ENCODE results near the gene NME7. TPM values are rescaled to one million over a fixed set of nuclear protein-coding genes. Genes with fewer than 3 reads are reported as not detected.

NME7 gene
- total and polyA plus RNA-seq, 7 donors = 4.4 to 39.9 (median 20.1) TPM

DNA sequence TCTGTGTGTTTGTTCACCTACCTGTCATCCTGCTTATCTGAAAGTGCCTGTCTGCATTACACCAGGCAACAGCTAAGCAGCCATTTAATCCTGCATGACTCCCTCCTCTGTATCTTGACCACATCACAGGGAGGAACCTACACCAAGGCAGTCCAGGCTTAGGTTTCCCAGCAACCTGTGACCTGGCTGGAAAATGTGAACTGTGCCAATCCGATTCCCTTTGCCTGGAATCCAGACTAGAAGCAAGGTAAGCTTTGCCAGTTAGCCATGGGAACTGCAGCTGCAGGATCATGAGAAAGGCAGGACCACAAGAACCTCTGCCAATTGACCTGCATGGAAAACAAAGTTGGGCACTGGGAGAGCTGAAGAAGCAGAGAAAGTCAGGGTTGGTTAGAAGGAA lies 267.4 kb downstream of the NME7 start:
- TF ChIP-seq POLR2AphosphoS5 (IDR thresholded peaks at IDR 0.05) (no peak), EP300 (IDR thresholded peaks at IDR 0.05) (no peak), POLR2A (IDR thresholded peaks at IDR 0.05) (no peak)
- TF ChIP-seq, protein P1, sequence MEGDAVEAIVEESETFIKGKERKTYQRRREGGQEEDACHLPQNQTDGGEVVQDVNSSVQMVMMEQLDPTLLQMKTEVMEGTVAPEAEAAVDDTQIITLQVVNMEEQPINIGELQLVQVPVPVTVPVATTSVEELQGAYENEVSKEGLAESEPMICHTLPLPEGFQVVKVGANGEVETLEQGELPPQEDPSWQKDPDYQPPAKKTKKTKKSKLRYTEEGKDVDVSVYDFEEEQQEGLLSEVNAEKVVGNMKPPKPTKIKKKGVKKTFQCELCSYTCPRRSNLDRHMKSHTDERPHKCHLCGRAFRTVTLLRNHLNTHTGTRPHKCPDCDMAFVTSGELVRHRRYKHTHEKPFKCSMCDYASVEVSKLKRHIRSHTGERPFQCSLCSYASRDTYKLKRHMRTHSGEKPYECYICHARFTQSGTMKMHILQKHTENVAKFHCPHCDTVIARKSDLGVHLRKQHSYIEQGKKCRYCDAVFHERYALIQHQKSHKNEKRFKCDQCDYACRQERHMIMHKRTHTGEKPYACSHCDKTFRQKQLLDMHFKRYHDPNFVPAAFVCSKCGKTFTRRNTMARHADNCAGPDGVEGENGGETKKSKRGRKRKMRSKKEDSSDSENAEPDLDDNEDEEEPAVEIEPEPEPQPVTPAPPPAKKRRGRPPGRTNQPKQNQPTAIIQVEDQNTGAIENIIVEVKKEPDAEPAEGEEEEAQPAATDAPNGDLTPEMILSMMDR (IDR thresholded peaks at IDR 0.05) = no peak
- no peak overlapping the region for H3K4me3 ChIP-seq
- 20 to 76% methylated on average over 1 of the region's 1 CpG for WGBS, 2 donors
- no peaks in the 10 kb centered on the region for H3K27me3 ChIP-seq
- DNase-seq = no peak
- intact Hi-C loops (cut with DNase I) = loop anchor here (5.0 to 10.0 kb wide), 3 partner anchors 333 to 875 kb away; partner anchors contain the start of gene SFT2D2
- H3K27ac ChIP-seq = no peak overlapping the region
- no peaks in the 10 kb centered on the region for H3K36me3 ChIP-seq
- H3K4me1 ChIP-seq = peaks cover 0 to 23% (median 18%) of the 10 kb centered on the region in 4 donors
- H3K9me3 ChIP-seq = no peaks in the 10 kb centered on the region

DNA sequence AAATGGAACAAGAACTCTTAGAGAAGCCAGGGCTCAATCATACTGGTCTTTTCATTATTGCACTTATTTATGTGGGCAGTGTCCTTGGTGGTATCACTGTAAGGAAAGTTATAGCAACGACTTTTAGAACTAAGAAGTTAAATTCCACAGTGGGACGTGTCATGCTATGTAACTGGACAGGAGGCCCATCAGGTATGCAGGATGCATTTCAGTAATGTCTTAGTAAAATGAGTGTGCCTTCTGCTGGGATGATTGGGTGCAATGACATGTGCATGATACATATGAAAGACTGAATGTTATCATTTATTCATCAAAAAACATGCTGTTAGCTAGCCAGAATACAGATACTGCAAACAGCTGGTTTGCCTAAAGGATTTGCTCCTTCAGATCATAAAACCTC lies 268.0 kb downstream of the NME7 start:
- no peak for DNase-seq
- Histone ChIP-seq H3K27ac (no peak overlapping the region), H3K36me3 (no peaks in the 10 kb centered on the region), H3K4me3 (no peak overlapping the region), H3K27me3 (no peaks in the 10 kb centered on the region), H3K4me1 (peaks cover 0 to 20% (median 15%) of the 10 kb centered on the region in 4 donors), H3K9me3 (no peaks in the 10 kb centered on the region)
- WGBS, 2 donors = 57 to 89% methylated on average over 2 of the region's 2 CpGs
- TF ChIP-seq, protein P1 (IDR thresholded peaks at IDR 0.05) = no peak
- TF ChIP-seq POLR2A (IDR thresholded peaks at IDR 0.05) (no peak), POLR2AphosphoS5 (IDR thresholded peaks at IDR 0.05) (no peak), EP300 (IDR thresholded peaks at IDR 0.05) (no peak)
- intact Hi-C loops (cut with DNase I) = no loop called here

DNA sequence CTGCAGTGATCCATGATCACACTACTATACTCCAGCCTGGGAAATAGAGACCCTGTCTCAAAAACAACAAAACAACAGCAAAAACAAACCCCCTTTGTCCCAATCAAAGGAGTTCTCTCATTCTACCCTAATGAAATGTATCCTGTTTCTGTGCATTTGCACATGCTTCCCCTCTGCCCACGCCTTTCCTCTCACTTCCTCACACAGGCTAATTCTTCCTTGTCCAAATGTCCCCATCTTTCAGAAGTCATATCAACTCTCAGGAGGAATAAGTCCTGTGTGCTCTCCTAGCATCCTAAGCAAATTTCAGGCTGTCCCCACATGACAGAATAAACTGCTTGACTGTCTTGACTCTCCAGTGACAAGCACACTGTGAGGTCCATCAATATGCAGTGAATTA lies 269.2 kb downstream of the NME7 start:
- Histone ChIP-seq H3K27ac (no peak overlapping the region), H3K9me3 (no peaks in the 10 kb centered on the region), H3K4me1 (peaks cover 0 to 16% (median 14%) of the 10 kb centered on the region in 4 donors), H3K36me3 (no peaks in the 10 kb centered on the region), H3K27me3 (no peaks in the 10 kb centered on the region), H3K4me3 (no peak overlapping the region)
- WGBS, 2 donors = 71 to 83% methylated on average over 1 of the region's 1 CpG
- DNase-seq = no peak
- TF ChIP-seq, protein P1 (IDR thresholded peaks at IDR 0.05) = no peak
- TF ChIP-seq POLR2AphosphoS5 (IDR thresholded peaks at IDR 0.05) (no peak), POLR2A (IDR thresholded peaks at IDR 0.05) (no peak), EP300 (IDR thresholded peaks at IDR 0.05) (no peak)
- intact Hi-C loops (cut with DNase I) = no loop called here

DNA sequence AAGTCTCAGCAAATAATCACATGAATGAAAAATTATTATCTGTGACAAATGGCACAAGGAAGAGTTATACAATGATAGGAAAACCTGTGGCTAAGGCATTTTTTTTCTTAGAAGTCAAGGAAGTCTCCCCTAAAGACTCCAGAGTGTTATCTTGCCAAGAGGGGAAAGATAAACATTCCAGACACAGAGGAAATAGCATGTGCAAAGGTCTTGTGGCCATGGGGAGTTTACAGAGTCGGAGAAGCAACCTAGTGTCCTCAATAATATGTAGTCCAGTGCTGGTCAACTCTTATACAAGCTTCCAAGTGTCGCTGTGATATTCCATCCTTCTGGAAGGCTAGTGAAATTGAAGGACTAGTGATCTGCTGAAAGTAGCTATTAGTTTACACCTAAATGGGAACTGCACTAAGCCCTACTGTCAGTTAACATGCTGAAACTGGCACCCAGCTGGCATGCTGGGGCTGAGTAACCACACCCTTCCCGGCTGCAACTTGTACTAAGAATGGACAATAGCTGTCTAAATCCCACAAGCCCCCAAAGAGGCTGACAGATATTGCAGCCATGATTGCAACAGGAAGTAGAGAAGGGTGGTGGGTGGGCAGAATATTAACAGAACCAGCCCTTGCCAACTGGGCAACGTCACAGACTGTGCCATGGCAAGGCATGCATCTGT lies 272.6 kb downstream of the NME7 start:
- no peak overlapping the region for H3K4me3 ChIP-seq
- no peaks in the 10 kb centered on the region for H3K4me1 ChIP-seq
- no peaks in the 10 kb centered on the region for H3K9me3 ChIP-seq
- DNase-seq = no peak
- 25 to 61% methylated on average over 4 of the region's 4 CpGs for WGBS, 2 donors
- intact Hi-C loops (cut with DNase I) = no loop called here
- no peak overlapping the region for H3K27ac ChIP-seq
- no peak for TF ChIP-seq POLR2AphosphoS5 (IDR thresholded peaks at IDR 0.05)
- TF ChIP-seq, protein P1 (IDR thresholded peaks at IDR 0.05) = no peak
- no peak for TF ChIP-seq EP300 (IDR thresholded peaks at IDR 0.05)
- TF ChIP-seq POLR2A (IDR thresholded peaks at IDR 0.05) = no peak
- no peaks in the 10 kb centered on the region for H3K36me3 ChIP-seq
- no peaks in the 10 kb centered on the region for H3K27me3 ChIP-seq

DNA sequence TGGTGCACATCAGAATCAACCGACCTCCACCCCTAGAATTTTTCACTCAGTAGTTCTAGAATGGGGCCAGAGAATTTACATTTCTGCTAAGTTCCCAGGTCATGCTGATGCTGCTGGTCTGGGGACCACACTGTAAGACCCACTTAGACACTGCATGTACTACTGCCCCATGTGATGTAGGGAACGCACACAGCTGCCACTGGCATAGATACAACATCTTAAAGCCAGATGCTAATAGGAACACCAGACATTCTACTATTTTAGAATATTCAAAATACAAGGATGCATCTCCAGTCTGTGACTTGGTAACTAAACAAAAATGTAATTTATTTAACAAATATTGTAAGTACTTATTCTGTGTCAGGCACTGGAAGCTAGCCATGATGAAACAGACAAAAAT lies 275.2 kb downstream of the NME7 start:
- Histone ChIP-seq H3K27ac (no peak overlapping the region), H3K27me3 (no peaks in the 10 kb centered on the region), H3K4me3 (no peak overlapping the region), H3K4me1 (peaks cover 0 to 15% (median 12%) of the 10 kb centered on the region in 4 donors), H3K9me3 (no peaks in the 10 kb centered on the region), H3K36me3 (no peaks in the 10 kb centered on the region)
- intact Hi-C loops (cut with DNase I) = no loop called here
- TF ChIP-seq EP300 (IDR thresholded peaks at IDR 0.05) (no peak), POLR2A (IDR thresholded peaks at IDR 0.05) (no peak), POLR2AphosphoS5 (IDR thresholded peaks at IDR 0.05) (no peak)
- TF ChIP-seq, protein P1 (IDR thresholded peaks at IDR 0.05) = no peak
- no peak for DNase-seq
- WGBS, 2 donors = 95% methylated on average over 2 of the region's 2 CpGs

Data from sigmoid colon (tissue), 7 donors.